HCT116 (cell line): Measurements from ENCODE around the gene ADGRL3. TPM values are rescaled to one million over a fixed set of nuclear protein-coding genes. Genes with fewer than 3 reads are reported as not detected.

Experiments used
- ATAC-seq: fragments of 200-7000 bp; cut with Tn5 transposase; 2 replicates; pipeline ENCODE4 v1.9.1; 2020; ENCODE audit warnings: mild to moderate bottlenecking, moderate library complexity
- BruUV-seq: library from RNA; stranded (reverse); fragments of 400-500 nt; replicated peaks from 2 replicates; lab custom pipeline; 2021; lab: Mats Ljungman, UMichigan
- CTCF ChIA-PET: fragments of 300-600 bp; sonication (Branson Sonifier 250); formaldehyde crosslinking; loops from one replicate; lab custom pipeline; 2021; ENCODE audit warnings: antibody characterized with exemption; lab: Charles Lee
- POLR2A ChIA-PET: fragments of 300-600, 350-600 bp; sonication (Branson Sonifier 250); formaldehyde crosslinking; loops from one replicate; lab custom pipeline; 2021; ENCODE audit warnings: antibody characterized with exemption; lab: Charles Lee
- RAD21 ChIA-PET, 2 experiments: fragments of 300-600 bp; sonication (Branson Sonifier 250); formaldehyde crosslinking; loops; one replicate each; lab custom pipeline; 2023; ENCODE audit warnings: low total read pairs in 2 of 2; ENCODE audit not compliant: uncharacterized antibody in 2 of 2, unreplicated experiment in 2 of 2, low non-redundant PET in 1 of 2; lab: Charles Lee
- DNase-seq: peaks from one replicate; pipeline ENCODE4 v3.0.0-alpha.2; 2010; ENCODE audit warnings: low read depth, low spot score
- H2AFZ ChIP-seq: fragments of 200-600 bp; shearing (Covaris generic), sonication (generic); 2 replicates; pipeline ENCODE4 v1.6.1; 2017; ENCODE audit warnings: low read depth, mixed run types, mixed read lengths, antibody characterized with exemption, low read length; ENCODE audit not compliant: poor library complexity, severe bottlenecking
- H3K27ac ChIP-seq: 2 replicates; pipeline ENCODE4 v1.5.1; 2012; ENCODE audit warnings: low read depth, low read length
- H3K27me3 ChIP-seq: fragments of 200-600 bp; sonication (generic); 2 replicates; pipeline ENCODE4 v1.6.1; 2016; ENCODE audit warnings: mixed run types, low read length, mixed read lengths; ENCODE audit not compliant: insufficient read depth
- H3K36me3 ChIP-seq, 2 experiments: fragments of 200-500 bp in 1 of 2; fragments of 200-600 bp in 1 of 2; sonication (Bioruptor generic) in 1 of 2; sonication (generic) in 1 of 2; 2 replicates each; pipeline versions ENCODE4 v1.5.1 to v1.6.1; 2014 to 2016; ENCODE audit warnings: low read length in 2 of 2, inconsistent platforms in 1 of 2, mixed read lengths in 1 of 2, mixed run types in 1 of 2; ENCODE audit not compliant: insufficient read depth in 2 of 2, control insufficient read depth in 1 of 2
- H3K4me1 ChIP-seq, 2 experiments: fragments of 200-600 bp in 1 of 2; sonication (generic) in 1 of 2; 2 replicates each; pipeline versions ENCODE4 v1.5.1 to v1.6.1; 2012 to 2017; ENCODE audit warnings: low read length in 2 of 2, inconsistent platforms in 1 of 2, mild to moderate bottlenecking in 1 of 2, mixed read lengths in 1 of 2, mixed run types in 1 of 2, moderate library complexity in 1 of 2; ENCODE audit not compliant: insufficient read depth in 2 of 2, control insufficient read depth in 1 of 2
- H3K4me2 ChIP-seq: fragments of 200-600 bp; sonication (generic); 2 replicates; pipeline ENCODE4 v1.6.1; 2017; ENCODE audit warnings: mixed run types, low read length, mixed read lengths
- H3K4me3 ChIP-seq, 2 experiments: fragments of 200-600 bp in 1 of 2; sonication (generic) in 1 of 2; replicated peaks in 1 of 2; 2 replicates each; pipeline ENCODE4 v1.5.1; 2011 to 2016; ENCODE audit warnings: low read length in 2 of 2, control low read depth in 1 of 2, low read depth in 1 of 2, mild to moderate bottlenecking in 1 of 2, mixed read lengths in 1 of 2, mixed run types in 1 of 2
- H3K79me2 ChIP-seq: fragments of 200-600 bp; sonication (generic); 2 replicates; pipeline ENCODE4 v1.6.1; 2017; ENCODE audit warnings: mild to moderate bottlenecking, mixed run types, low read length, moderate library complexity, mixed read lengths; ENCODE audit not compliant: insufficient read depth
- H3K9ac ChIP-seq: fragments of 200-600 bp; sonication (generic); 2 replicates; pipeline ENCODE4 v1.6.1; 2016; ENCODE audit warnings: low read length, mixed read lengths
- H3K9me2 ChIP-seq: fragments of 200-600 bp; sonication (generic), shearing (Covaris generic); 2 replicates; pipeline ENCODE4 v1.6.1; 2017; ENCODE audit warnings: mixed run types, mild to moderate bottlenecking, moderate library complexity; ENCODE audit not compliant: insufficient read depth
- H3K9me3 ChIP-seq, 2 experiments: fragments of 200-500 bp in 1 of 2; fragments of 200-600 bp in 1 of 2; sonication (Bioruptor generic) in 1 of 2; sonication (generic) in 1 of 2; 2 replicates each; pipeline ENCODE4 v1.6.1; 2014 to 2017; ENCODE audit warnings: low read length in 2 of 2, mixed read lengths in 2 of 2, inconsistent platforms in 1 of 2, low read depth in 1 of 2, mild to moderate bottlenecking in 1 of 2, mixed run types in 1 of 2, moderate library complexity in 1 of 2; ENCODE audit not compliant: control insufficient read depth in 1 of 2, insufficient read depth in 1 of 2
- H4K20me1 ChIP-seq: fragments of 200-600 bp; sonication (generic), shearing (Covaris generic); 2 replicates; pipeline ENCODE4 v1.6.1; 2017; ENCODE audit warnings: mixed run types, mild to moderate bottlenecking, moderate library complexity; ENCODE audit not compliant: insufficient read depth
- CEBPB ChIP-seq: IDR thresholded peaks from 2 replicates; pipeline ENCODE4 v1.6.1; 2012; ENCODE audit warnings: low read depth
- ELF1 ChIP-seq: IDR thresholded peaks from 2 replicates; pipeline ENCODE4 v1.6.1; 2012; ENCODE audit warnings: low read depth, borderline replicate concordance
- EZH2 ChIP-seq: fragments of 200-600 bp; sonication (generic); IDR thresholded peaks from 2 replicates; pipeline ENCODE4 v1.6.1; 2017; ENCODE audit warnings: antibody characterized with exemption, mixed run types
- FOSL1 ChIP-seq: IDR thresholded peaks from 2 replicates; pipeline ENCODE4 v1.6.1; 2012; ENCODE audit warnings: low read depth
- JUND ChIP-seq: IDR thresholded peaks from 2 replicates; pipeline ENCODE4 v1.6.1; 2012
- POLR2A ChIP-seq: IDR thresholded peaks from 2 replicates; pipeline ENCODE4 v1.7.0; 2011; ENCODE audit warnings: borderline replicate concordance; ENCODE audit not compliant: insufficient read depth, insufficient read length; ENCODE audit errors: extremely low read depth
- SIN3A ChIP-seq: IDR thresholded peaks from 2 replicates; pipeline ENCODE4 v1.6.1; 2012; ENCODE audit warnings: low read depth
- SRF ChIP-seq: IDR thresholded peaks from 2 replicates; pipeline ENCODE4 v1.6.1; 2012; ENCODE audit warnings: low read depth
- YY1 ChIP-seq: IDR thresholded peaks from 2 replicates; pipeline ENCODE4 v1.6.1; 2011; ENCODE audit warnings: low read length, low read depth, moderate library complexity, mild to moderate bottlenecking; ENCODE audit not compliant: insufficient replicate concordance; ENCODE audit errors: extremely low read depth
- ZBTB33 ChIP-seq: IDR thresholded peaks from 2 replicates; pipeline ENCODE4 v1.6.1; 2011; ENCODE audit warnings: mild to moderate bottlenecking, low read length, moderate library complexity; ENCODE audit not compliant: insufficient replicate concordance; ENCODE audit errors: extremely low read depth
- ZFX ChIP-seq: fragments of 450-650 bp; IDR thresholded peaks from 2 replicates; pipeline ENCODE4 v1.6.1; 2017
- ZNF274 ChIP-seq: fragments of 200-500 bp; sonication (Bioruptor generic); IDR thresholded peaks from 2 replicates; pipeline ENCODE4 v1.6.1; 2014; ENCODE audit warnings: mild to moderate bottlenecking, low read depth, low read length, inconsistent platforms
- intact Hi-C: fragments of 100-400 bp; cut with micrococcal nuclease; formaldehyde crosslinking; loops from 2 replicates; pipeline ENCODE4 v1.10.0; 2022
- total RNA-seq: library from RNA; stranded (reverse); gene quantifications from one replicate; pipeline ENCODE4 v1.2.1, GENCODE V29; 2021; ENCODE audit not compliant: unreplicated experiment
- TF ChIP-seq, protein P1 (sequence below), 3 experiments: fragments of 200-600 bp in 1 of 3; sonication (generic) in 1 of 3; IDR thresholded peaks in 2 of 3; conservative IDR thresholded peaks in 1 of 3; 2 replicates each; pipeline ENCODE4 v1.5.1; 2012 to 2017; ENCODE audit warnings: low read depth in 2 of 3, low read length in 2 of 3, antibody characterized with exemption in 1 of 3, borderline replicate concordance in 1 of 3, control low read depth in 1 of 3, mild to moderate bottlenecking in 1 of 3, mixed read lengths in 1 of 3, mixed run types in 1 of 3, moderate library complexity in 1 of 3; ENCODE audit not compliant: insufficient read depth in 1 of 3

The ADGRL3 gene
- total RNA-seq, 1 experiment from 2014 or later, result not detected

DNA sequence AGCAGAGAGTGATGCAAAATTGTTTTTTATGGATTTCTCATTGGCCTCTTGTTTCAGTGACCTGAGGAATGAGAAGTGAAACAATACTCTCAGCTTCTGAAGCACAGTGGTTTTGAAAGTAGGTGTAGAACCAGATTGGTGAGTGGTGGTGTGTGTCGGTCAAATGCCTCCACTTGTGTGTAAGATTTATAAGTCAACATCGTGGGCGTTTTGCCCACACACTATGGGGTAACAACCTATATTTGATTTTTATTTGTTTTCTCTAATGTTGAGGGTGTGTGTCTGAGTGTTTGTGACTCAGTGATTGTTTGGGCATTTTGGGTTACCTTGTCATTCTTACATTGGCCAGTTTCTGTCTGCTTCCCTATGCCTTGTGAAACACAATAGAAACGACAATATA is 23.3 kb downstream of the ADGRL3 start:
- Histone ChIP-seq H3K27ac (no peak overlapping the region), H3K9ac (no peak overlapping the region), H4K20me1 (no peaks in the 10 kb centered on the region), H3K4me2 (no peak overlapping the region), H3K36me3 (no peaks in the 10 kb centered on the region), H3K27me3 (no peaks in the 10 kb centered on the region), H3K9me3 (peaks cover 2 to 22% of the 10 kb centered on the region in 2 experiments; a peak in 2 of 4 replicates), H3K4me1 (no peaks in the 10 kb centered on the region), H3K4me3 (no peak overlapping the region), H3K79me2 (no peaks in the 10 kb centered on the region), H3K9me2 (no peaks in the 10 kb centered on the region), H2AFZ (no peak overlapping the region)
- ChIA-PET CTCF (no interaction called here), RAD21 (no interaction called here), POLR2A (no interaction called here)
- intact Hi-C loops, result no loop called here
- DNase-seq (no peak), ATAC-seq (no peak)
- TF ChIP-seq YY1, result no peak
- TF ChIP-seq SIN3A, result no peak
- no peak for TF ChIP-seq ZBTB33
- TF ChIP-seq ZNF274, result no peak
- no peak for TF ChIP-seq SRF
- no peak for TF ChIP-seq ZFX
- TF ChIP-seq FOSL1, result no peak
- TF ChIP-seq EZH2, result no peak
- no peak for TF ChIP-seq ELF1
- no peak for TF ChIP-seq POLR2A
- TF ChIP-seq, protein P1, sequence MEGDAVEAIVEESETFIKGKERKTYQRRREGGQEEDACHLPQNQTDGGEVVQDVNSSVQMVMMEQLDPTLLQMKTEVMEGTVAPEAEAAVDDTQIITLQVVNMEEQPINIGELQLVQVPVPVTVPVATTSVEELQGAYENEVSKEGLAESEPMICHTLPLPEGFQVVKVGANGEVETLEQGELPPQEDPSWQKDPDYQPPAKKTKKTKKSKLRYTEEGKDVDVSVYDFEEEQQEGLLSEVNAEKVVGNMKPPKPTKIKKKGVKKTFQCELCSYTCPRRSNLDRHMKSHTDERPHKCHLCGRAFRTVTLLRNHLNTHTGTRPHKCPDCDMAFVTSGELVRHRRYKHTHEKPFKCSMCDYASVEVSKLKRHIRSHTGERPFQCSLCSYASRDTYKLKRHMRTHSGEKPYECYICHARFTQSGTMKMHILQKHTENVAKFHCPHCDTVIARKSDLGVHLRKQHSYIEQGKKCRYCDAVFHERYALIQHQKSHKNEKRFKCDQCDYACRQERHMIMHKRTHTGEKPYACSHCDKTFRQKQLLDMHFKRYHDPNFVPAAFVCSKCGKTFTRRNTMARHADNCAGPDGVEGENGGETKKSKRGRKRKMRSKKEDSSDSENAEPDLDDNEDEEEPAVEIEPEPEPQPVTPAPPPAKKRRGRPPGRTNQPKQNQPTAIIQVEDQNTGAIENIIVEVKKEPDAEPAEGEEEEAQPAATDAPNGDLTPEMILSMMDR (IDR thresholded peaks at IDR 0.05 in 2 of 3, conservative IDR thresholded peaks at IDR 0.05 in 1 of 3; ENCODE audit: borderline replicate concordance in 1 of 3, insufficient read depth in 1 of 3, low read depth in 2 of 3, low read length in 2 of 3), result no peak
- TF ChIP-seq CEBPB, result no peak
- no peak for TF ChIP-seq JUND
- BruUV-seq, result no TSS peak
